ENCODE results near the gene GOLGA6L7.

DNA sequence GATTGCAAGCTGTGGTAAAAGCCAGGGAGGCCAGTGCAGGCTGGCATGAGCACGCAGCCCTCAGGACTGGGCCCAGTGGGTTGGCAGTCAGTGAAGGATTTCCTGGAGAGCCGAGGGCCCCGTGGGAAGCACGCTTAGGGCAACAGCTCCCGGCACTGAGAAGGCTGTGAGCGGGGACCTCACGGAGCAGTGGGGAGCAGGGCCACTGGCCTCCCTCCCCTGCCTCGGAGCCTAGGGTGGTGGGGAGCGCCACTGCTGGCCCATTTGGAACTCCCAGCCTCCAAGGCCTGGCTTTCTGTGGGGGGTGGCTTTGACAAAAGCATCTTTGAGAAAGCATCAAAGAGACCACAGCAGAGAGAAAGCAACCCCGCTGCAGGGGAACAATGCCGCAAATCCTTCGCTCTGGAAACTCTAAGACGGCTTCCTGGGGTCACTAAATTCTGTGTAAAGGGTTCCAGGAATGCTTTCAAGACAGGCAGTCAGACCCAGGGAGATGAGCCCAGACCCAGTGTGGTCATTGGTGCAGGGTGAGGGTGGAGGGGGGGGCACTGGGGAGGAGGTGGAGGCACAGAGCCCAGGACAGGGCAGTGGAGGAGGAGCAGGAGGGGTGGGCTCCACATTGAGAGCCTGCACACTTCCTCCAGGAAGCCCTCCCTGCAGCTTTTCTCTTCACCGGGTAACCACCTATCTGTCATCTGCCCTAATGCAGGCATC is 27.8 kb upstream of the GOLGA6L7 start:
- TF ChIP-seq, protein P1, sequence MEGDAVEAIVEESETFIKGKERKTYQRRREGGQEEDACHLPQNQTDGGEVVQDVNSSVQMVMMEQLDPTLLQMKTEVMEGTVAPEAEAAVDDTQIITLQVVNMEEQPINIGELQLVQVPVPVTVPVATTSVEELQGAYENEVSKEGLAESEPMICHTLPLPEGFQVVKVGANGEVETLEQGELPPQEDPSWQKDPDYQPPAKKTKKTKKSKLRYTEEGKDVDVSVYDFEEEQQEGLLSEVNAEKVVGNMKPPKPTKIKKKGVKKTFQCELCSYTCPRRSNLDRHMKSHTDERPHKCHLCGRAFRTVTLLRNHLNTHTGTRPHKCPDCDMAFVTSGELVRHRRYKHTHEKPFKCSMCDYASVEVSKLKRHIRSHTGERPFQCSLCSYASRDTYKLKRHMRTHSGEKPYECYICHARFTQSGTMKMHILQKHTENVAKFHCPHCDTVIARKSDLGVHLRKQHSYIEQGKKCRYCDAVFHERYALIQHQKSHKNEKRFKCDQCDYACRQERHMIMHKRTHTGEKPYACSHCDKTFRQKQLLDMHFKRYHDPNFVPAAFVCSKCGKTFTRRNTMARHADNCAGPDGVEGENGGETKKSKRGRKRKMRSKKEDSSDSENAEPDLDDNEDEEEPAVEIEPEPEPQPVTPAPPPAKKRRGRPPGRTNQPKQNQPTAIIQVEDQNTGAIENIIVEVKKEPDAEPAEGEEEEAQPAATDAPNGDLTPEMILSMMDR (IDR thresholded peaks at IDR 0.05; ENCODE audit: extremely low read depth in 1 of 2, insufficient read depth in 1 of 2, low read depth in 1 of 2, low read length in 2 of 2), result no peak
- TF ChIP-seq POLR2AphosphoS5 (IDR thresholded peaks at IDR 0.05; ENCODE audit: insufficient read depth, low read depth, low read length) (no peak), POLR2A (IDR thresholded peaks at IDR 0.05; ENCODE audit: low read depth, low read length) (no peak), EZH2 (IDR thresholded peaks at IDR 0.05; ENCODE audit: borderline replicate concordance, low read depth, low read length, severe bottlenecking) (no peak), FOS (IDR thresholded peaks at IDR 0.05; ENCODE audit: borderline replicate concordance, insufficient read depth, low read length) (no peak), JUN (IDR thresholded peaks at IDR 0.05; ENCODE audit: borderline replicate concordance, insufficient read depth, insufficient read length, low read depth) (no peak), GATA2 (IDR thresholded peaks at IDR 0.05; ENCODE audit: insufficient read depth, insufficient read length, low read depth, low read length) (no peak)
- TF ChIP-seq, protein P2, sequence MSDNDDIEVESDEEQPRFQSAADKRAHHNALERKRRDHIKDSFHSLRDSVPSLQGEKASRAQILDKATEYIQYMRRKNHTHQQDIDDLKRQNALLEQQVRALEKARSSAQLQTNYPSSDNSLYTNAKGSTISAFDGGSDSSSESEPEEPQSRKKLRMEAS (IDR thresholded peaks at IDR 0.05; ENCODE audit: insufficient read depth, insufficient read length), result no peak
